GM13976 (cell line): Measurements from ENCODE around the gene RAB35.

Experiments
- DNase-seq: peaks from one replicate; pipeline ENCODE4 v3.0.0; 2012; ENCODE audit warnings: low spot score
- CTCF ChIP-seq: IDR thresholded peaks from 2 replicates; pipeline ENCODE4 v1.5.1; 2012; ENCODE audit warnings: borderline replicate concordance, mild to moderate bottlenecking; ENCODE audit not compliant: insufficient read depth; ENCODE audit errors: extremely low read depth, missing control alignments, control extremely low read depth
- in situ Hi-C: fragments of 300-500 bp; cut with MboI; formaldehyde crosslinking; loops from one replicate; pipeline ENCODE4 v1.12.0; 2022; ENCODE audit warnings: low sequenced_read_pairs, mixed read lengths, inconsistent platforms; ENCODE audit not compliant: unreplicated experiment

The RAB35 gene

GRCh38 chr12:120066341-120066740 lies 50.2 kb downstream of the RAB35 start:
- TF ChIP-seq CTCF: no peak
- in situ Hi-C loops: no loop called here
- DNase-seq: no peak

- in situ Hi-C loops: no loop called here
- no peak for TF ChIP-seq CTCF
- DNase-seq: no peak
Observed at GRCh38 chr12:120065472-120065871, 51.1 kb downstream of the RAB35 start.

- in situ Hi-C loops: no loop called here
- DNase-seq: no peak
- TF ChIP-seq CTCF: no peak
Observed at GRCh38 chr12:120064054-120064940, 52.3 kb downstream of the RAB35 start.

GRCh38 chr12:120062976-120063579 lies 53.5 kb downstream of the RAB35 start:
- in situ Hi-C loops: no loop called here
- TF ChIP-seq CTCF: no peak
- DNase-seq: no peak

- no peak for TF ChIP-seq CTCF
- in situ Hi-C loops: no loop called here
- no peak for DNase-seq
Observed at GRCh38 chr12:120061575-120062214, 54.9 kb downstream of the RAB35 start.

GRCh38 chr12:120060717-120061116 lies 55.8 kb downstream of the RAB35 start:
- TF ChIP-seq CTCF: no peak
- in situ Hi-C loops: no loop called here
- no peak for DNase-seq
